ENCODE measurements around the gene ATG9B. TPM values are rescaled to one million over a fixed set of nuclear protein-coding genes. Genes with fewer than 3 reads are reported as not detected.

Gene ATG9B
- total RNA-seq, 1 experiment from 2014 or later: 0.98 TPM

- CTCF ChIA-PET: no interaction called here
- BruUV-seq (replicated peaks): no TSS peak
- H3K4me1 ChIP-seq (ENCODE audit: control insufficient read depth, insufficient read depth, low read length): peaks cover under 1% of the 10 kb centered on the region; the same call in 1 of the 2 replicates
Measured at GRCh38 chr7:150982351-150982750, 41.9 kb downstream of the ATG9B start.

GRCh38 chr7:150981644-150982043 is 42.6 kb downstream of the ATG9B start:
- no peaks in the 10 kb centered on the region for H3K9me3 ChIP-seq (ENCODE audit: control insufficient read depth, insufficient read depth, low read depth, low read length)
- no peak for DNase-seq (ENCODE audit: low read depth, low spot score)
- no peak overlapping the region for H3K27ac ChIP-seq (ENCODE audit: low read length)
- ChIA-PET CTCF (no interaction called here), POLR2A (no interaction called here)
- H3K4me1 ChIP-seq (ENCODE audit: control insufficient read depth, insufficient read depth, low read length): peaks cover 7% of the 10 kb centered on the region; the same call in 1 of the 2 replicates
- intact Hi-C loops (cut with micrococcal nuclease; ENCODE audit: unreplicated experiment): no loop called here
- no peak for ATAC-seq
- H3K4me3 ChIP-seq (ENCODE audit: low read depth in 2 of 2, low read length in 2 of 2): no peak overlapping the region
- TF ChIP-seq SIN3A (IDR thresholded peaks at IDR 0.05; ENCODE audit: borderline replicate concordance, insufficient read depth, low read depth, low read length) (no peak), CTCF (IDR thresholded peaks at IDR 0.05) (no peak), REST (IDR thresholded peaks at IDR 0.05; ENCODE audit: insufficient read depth in 1 of 2, low read depth in 2 of 2, low read length in 1 of 2) (no peak), TCF7L2 (IDR thresholded peaks at IDR 0.05; ENCODE audit: low read depth, low read length) (no peak), POLR2AphosphoS5 (IDR thresholded peaks at IDR 0.05; ENCODE audit: low read depth, low read length) (no peak)
- no TSS peak for BruUV-seq (replicated peaks)
- peaks cover 3% of the 10 kb centered on the region; the same call in 1 of the 2 replicates for H3K27me3 ChIP-seq (ENCODE audit: control insufficient read depth, insufficient read depth, low read length)
- in situ Hi-C loops (cut with HindIII; ENCODE audit: low pct_unique_long_range_greater_than_20kb, low sequenced_read_pairs): no loop called here
- no peaks in the 10 kb centered on the region; the same call in 1 of the 2 replicates for H3K36me3 ChIP-seq (ENCODE audit: control insufficient read depth, insufficient read depth, low read length)

More at GRCh38 chr7:150982351-150982750, 41.9 kb downstream of the ATG9B start:
- Histone ChIP-seq H3K36me3 (ENCODE audit: control insufficient read depth, insufficient read depth, low read length) (no peaks in the 10 kb centered on the region; the same call in 1 of the 2 replicates), H3K4me3 (ENCODE audit: low read depth in 2 of 2, low read length in 2 of 2) (no peak overlapping the region), H3K27ac (ENCODE audit: low read length) (no peak overlapping the region), H3K27me3 (ENCODE audit: control insufficient read depth, insufficient read depth, low read length) (peaks cover 3% of the 10 kb centered on the region; the same call in 1 of the 2 replicates), H3K9me3 (ENCODE audit: control insufficient read depth, insufficient read depth, low read depth, low read length) (no peaks in the 10 kb centered on the region)
- intact Hi-C loops (cut with micrococcal nuclease; ENCODE audit: unreplicated experiment): no loop called here
- TF ChIP-seq CTCF (IDR thresholded peaks at IDR 0.05): no peak
- TF ChIP-seq SIN3A (IDR thresholded peaks at IDR 0.05; ENCODE audit: borderline replicate concordance, insufficient read depth, low read depth, low read length): no peak
- no peak for TF ChIP-seq TCF7L2 (IDR thresholded peaks at IDR 0.05; ENCODE audit: low read depth, low read length)
- TF ChIP-seq REST (IDR thresholded peaks at IDR 0.05; ENCODE audit: insufficient read depth in 1 of 2, low read depth in 2 of 2, low read length in 1 of 2): no peak
- POLR2A ChIA-PET: no interaction called here
- DNase-seq (ENCODE audit: low read depth, low spot score): no peak
- in situ Hi-C loops (cut with HindIII; ENCODE audit: low pct_unique_long_range_greater_than_20kb, low sequenced_read_pairs): no loop called here
- ATAC-seq: no peak

Measured in Panc1 (cell line).